ENCODE data around the gene ME3.

ME3 gene

DNA sequence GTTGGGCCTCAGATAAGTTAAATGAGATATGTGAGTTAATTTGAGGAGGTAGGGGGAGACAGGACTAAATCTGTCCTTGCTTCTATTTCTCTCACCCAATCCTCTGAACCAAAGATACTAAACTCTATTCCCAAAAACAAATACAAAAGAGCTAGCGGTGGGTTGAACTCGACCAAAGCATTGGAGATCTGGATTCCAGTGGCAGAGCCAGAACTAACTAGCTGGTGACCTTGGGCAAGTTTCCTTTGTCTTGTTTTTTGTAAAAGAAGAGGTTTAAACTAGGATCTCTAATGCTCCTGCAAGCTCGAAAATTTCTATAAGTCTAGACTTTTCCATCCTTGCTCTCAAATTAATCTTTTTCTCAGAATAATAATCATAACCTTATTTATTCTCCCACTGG lies 1.5 kb downstream of the ME3 start:
- TF ChIP-seq, protein P1, sequence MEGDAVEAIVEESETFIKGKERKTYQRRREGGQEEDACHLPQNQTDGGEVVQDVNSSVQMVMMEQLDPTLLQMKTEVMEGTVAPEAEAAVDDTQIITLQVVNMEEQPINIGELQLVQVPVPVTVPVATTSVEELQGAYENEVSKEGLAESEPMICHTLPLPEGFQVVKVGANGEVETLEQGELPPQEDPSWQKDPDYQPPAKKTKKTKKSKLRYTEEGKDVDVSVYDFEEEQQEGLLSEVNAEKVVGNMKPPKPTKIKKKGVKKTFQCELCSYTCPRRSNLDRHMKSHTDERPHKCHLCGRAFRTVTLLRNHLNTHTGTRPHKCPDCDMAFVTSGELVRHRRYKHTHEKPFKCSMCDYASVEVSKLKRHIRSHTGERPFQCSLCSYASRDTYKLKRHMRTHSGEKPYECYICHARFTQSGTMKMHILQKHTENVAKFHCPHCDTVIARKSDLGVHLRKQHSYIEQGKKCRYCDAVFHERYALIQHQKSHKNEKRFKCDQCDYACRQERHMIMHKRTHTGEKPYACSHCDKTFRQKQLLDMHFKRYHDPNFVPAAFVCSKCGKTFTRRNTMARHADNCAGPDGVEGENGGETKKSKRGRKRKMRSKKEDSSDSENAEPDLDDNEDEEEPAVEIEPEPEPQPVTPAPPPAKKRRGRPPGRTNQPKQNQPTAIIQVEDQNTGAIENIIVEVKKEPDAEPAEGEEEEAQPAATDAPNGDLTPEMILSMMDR (IDR thresholded peaks at IDR 0.05; ENCODE audit: low read depth, low read length, missing control alignments), result no peak
- H3K4me3 ChIP-seq (ENCODE audit: low read depth, low read length), result no peak overlapping the region
- DNase-seq (ENCODE audit: low read depth), result no peak
- in situ Hi-C loops (cut with HindIII; ENCODE audit: low sequenced_read_pairs), result no loop called here

DNA sequence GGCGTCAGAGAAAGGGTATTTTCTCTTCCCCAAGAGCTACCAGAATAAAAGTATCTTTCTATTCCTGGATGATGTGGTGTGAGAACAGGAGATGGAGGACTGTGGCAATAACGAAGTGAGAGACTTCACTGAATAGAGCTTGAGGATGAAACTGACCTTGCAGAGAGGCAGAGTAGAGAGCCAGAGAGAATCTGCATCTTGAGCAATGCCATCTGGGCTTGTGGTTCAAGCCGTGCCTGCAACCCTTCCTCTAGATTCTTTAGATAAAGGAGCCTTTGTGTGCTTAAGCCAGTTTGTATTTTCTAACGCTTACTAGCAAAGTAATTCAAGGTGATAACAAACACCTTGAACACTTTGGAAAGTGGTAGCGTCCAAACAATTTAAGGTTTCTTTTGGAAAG lies 2.2 kb downstream of the ME3 start:
- in situ Hi-C loops (cut with HindIII; ENCODE audit: low sequenced_read_pairs), result no loop called here

DNA sequence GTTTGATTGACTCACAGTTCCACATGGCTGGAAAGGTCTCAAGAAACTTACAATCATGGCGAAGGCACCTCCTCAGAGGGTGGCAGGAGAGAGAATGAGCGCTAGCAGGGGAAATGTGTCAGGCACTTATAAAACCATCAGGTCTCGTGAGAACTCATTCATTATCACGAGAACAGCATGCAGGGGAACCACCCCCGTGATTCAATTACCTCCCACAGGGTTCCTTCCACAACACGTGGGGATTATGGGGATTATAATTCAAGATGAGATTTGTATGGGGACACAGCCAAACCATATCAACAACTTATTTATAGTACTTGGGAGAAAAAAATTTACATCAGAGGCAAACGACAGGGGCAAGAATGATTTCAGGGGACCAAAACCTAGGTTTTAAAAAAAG lies 3.0 kb downstream of the ME3 start:
- TF ChIP-seq, protein P1 (IDR thresholded peaks at IDR 0.05; ENCODE audit: low read depth, low read length, missing control alignments), result no peak
- DNase-seq (ENCODE audit: low read depth), result no peak
- in situ Hi-C loops (cut with HindIII; ENCODE audit: low sequenced_read_pairs), result no loop called here
- no peak overlapping the region for H3K4me3 ChIP-seq (ENCODE audit: low read depth, low read length)

More for the DNA sequence above, 2.2 kb downstream of the ME3 start:
- TF ChIP-seq, protein P1 (IDR thresholded peaks at IDR 0.05; ENCODE audit: low read depth, low read length, missing control alignments), result no peak
- H3K4me3 ChIP-seq (ENCODE audit: low read depth, low read length), result no peak overlapping the region
- no peak for DNase-seq (ENCODE audit: low read depth)

DNA sequence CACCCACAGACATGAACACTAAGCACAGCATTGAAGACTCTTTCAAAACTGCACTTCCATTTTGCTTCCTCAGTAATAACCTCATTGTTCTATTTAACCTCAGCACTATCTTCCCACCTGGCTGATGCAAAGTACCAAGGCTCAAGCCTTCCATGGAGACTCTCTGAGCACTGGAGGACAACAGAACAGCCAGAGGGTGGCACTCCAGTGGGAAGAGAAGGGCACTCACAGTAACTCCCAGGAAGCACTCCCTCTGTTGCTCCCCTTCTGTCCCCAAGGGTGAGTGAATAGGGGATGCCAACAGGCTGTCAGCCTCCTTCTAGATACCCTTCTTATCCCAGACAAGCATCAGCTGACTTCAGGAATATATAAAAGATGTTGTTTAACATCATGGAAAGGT lies 3.5 kb downstream of the ME3 start:
- TF ChIP-seq, protein P1 (IDR thresholded peaks at IDR 0.05; ENCODE audit: low read depth, low read length, missing control alignments), result no peak
- H3K4me3 ChIP-seq (ENCODE audit: low read depth, low read length), result no peak overlapping the region
- DNase-seq (ENCODE audit: low read depth), result no peak
- in situ Hi-C loops (cut with HindIII; ENCODE audit: low sequenced_read_pairs), result no loop called here

DNA sequence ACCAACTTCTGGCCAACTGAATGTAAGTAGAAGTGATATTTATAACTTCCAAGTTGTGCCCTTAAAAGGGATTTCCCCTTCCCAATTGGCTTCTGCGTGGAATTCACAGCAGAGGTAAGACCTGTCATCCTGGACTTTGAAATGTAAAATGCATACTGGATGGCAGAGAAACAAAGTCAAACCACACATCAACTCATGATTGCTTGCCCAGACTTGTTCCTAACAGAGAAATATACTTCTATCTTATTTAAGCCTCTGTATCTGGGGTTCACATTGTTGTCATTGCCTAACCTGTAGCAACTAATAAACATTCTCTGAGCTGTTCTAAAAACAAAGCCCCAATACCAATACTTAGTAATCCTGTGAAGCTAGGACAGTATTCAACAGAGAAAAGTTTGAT lies 6.2 kb downstream of the ME3 start:
- in situ Hi-C loops (cut with HindIII; ENCODE audit: low sequenced_read_pairs), result no loop called here
- TF ChIP-seq, protein P1 (IDR thresholded peaks at IDR 0.05; ENCODE audit: low read depth, low read length, missing control alignments), result no peak
- no peak overlapping the region for H3K4me3 ChIP-seq (ENCODE audit: low read depth, low read length)
- no peak for DNase-seq (ENCODE audit: low read depth)

DNA sequence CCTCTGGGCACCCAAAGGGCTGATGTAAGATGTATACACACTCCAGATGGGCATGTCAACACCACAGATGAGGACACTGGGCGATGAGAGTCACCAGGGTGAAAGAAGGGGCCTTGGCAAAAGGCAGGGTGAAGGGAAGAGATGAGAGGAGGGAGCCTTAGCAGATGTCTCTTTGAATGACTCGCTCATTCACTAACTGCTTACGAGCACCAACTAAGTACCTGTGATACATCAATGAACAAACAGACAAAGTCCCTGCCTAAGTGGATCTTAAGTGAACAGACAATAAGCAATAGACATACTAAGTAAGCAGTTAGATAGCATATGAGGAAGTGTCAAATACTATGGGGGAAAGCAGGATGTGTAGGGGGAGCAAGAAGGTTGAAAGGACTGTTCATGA lies 7.5 kb downstream of the ME3 start:
- no peak for DNase-seq (ENCODE audit: low read depth)
- TF ChIP-seq, protein P1 (IDR thresholded peaks at IDR 0.05; ENCODE audit: low read depth, low read length, missing control alignments), result no peak
- no peak overlapping the region for H3K4me3 ChIP-seq (ENCODE audit: low read depth, low read length)
- in situ Hi-C loops (cut with HindIII; ENCODE audit: low sequenced_read_pairs), result no loop called here

DNA sequence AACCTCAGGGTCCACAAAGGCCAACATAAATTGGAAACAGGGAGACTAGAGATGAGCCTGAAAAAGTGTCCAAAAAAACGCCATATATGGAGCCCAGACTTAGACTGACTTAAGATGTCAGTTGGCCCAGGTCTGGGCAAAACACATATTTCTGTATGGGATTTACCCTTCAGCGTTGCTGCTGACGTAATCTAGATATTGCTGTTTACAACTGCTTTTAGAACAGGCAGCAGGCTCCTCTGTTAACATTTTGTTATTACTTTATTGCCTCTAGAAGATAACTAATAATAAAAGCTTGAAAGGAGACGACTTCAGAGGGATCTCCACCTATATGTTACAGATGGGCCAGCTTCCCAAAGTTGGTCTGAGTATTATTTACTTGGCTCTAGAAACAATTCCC lies 8.7 kb downstream of the ME3 start:
- DNase-seq (ENCODE audit: low read depth), result no peak
- in situ Hi-C loops (cut with HindIII; ENCODE audit: low sequenced_read_pairs), result no loop called here
- H3K4me3 ChIP-seq (ENCODE audit: low read depth, low read length), result no peak overlapping the region
- TF ChIP-seq, protein P1 (IDR thresholded peaks at IDR 0.05; ENCODE audit: low read depth, low read length, missing control alignments), result no peak

Measured in astrocyte of the cerebellum (primary cell).